Kidney tubule cell (primary cell): ENCODE results near the gene ZNF335.
"Not testable (repeated sequence)": the region's sequence is repeated elsewhere in the genome, so short reads cannot be mapped to it uniquely, and the experiment has no call there.

Source experiments
- DNase-seq: peaks from one replicate; pipeline ENCODE4 v3.0.0-alpha.2; 2018; ENCODE audit warnings: low spot score

ZNF335 gene

DNA sequence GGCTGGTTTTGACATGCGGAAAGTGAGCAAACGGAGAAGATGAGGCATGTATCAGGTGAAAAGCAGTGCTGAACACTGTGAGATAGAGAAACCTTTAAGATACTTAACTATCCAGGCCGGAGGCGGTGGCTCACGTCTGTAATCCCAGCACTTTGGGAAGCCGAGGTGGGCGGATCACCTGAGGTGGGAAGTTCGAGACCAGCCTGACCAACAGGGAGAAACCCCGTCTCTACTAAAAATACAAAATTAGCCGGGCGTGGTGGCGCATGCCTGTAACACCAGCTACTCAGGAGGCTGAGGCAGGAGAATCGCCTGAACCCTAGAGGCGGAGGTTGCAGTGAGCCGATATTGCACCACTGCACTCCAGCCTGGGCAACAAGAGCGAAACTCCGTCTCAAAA is 40.3 kb downstream of the ZNF335 start:
- not testable (repeated sequence) for DNase-seq

DNA sequence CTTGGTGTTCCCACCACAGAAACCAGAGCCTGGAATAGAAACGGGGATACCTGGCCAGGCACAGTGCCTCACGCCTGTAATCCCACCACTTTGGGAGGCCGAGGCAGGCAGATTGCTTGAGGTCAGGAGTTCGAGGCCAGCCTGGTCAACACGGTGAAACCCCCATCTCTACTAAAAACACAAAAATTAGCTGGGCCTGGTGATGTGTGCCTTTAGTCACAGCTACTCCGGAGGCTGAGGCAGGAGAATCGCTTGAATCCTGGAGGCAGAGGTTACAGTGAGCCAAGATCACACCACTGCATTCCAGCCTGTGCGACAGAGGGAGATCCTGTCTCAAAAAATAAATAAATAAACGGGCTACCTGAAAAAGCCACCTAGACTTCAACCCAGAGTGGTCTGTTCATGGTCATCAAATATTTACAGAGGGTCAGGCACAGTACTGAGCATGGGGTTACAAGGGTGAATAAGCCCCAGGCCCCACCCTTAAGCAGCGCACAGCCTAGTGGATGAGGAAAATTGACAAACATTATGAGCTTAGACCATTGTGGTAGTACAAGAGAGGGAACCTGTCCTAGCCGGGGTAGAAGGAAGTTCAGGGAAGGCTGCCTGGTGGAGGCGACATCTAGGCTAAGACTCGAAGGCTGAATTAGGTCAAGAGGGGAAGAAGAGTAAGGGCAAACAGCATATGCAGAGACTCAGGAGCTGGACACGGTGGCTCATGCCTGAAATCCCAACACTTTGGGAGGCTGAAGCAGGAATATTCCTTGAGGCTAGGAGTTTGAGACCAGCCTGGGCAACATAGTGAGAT is 44.7 kb downstream of the ZNF335 start:
- no peak for DNase-seq

DNA sequence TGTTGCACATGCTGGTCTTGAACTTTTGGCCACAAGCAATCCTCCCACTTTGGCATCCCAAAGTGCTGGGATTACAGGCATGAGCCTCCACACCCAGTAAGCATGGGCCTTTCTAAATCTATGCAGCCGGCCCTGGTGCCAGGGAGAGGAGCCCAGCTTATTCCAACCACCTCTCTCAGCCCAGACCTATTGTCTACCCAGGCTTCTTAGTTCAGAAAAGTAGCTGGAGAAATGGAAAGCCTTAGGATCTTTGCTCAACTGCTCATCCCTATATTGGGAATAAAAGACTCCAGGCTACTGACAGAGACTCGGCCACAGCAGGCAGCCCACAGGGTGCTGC is 45.3 kb downstream of the ZNF335 start:
- no peak for DNase-seq

DNA sequence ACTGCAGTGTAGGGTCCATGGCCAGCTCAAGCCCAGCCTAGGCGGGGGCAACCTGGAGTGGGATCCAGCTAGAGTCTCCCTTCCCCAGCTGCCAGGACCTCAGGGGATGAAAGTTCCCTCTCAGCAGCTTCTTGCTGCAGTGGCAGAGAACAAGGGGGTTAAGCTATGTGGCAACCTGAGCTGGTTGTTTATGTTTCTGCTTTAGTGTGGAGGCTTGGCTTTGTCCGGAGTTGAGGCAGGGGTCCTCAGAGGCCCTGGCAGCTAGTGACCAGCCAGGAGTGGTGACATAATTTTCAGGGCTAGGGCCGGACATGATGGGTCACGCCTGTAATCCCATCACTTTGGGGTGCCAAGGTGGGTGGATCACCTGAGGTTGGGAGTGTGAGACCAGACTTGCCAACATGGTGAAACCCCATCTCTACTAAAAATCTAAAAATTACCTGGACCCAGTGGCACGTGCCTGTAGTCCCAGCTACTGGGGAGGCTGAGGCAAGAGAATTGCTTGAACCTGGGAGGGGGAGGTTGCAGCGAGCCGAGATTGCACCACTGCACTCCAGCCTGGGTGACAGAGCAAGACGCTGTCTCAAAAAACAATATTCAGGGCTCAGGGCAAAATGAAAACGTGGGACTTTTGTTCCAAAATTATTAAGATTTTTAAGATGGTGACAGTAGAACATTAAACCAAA is 46.0 kb downstream of the ZNF335 start:
- no peak for DNase-seq

DNA sequence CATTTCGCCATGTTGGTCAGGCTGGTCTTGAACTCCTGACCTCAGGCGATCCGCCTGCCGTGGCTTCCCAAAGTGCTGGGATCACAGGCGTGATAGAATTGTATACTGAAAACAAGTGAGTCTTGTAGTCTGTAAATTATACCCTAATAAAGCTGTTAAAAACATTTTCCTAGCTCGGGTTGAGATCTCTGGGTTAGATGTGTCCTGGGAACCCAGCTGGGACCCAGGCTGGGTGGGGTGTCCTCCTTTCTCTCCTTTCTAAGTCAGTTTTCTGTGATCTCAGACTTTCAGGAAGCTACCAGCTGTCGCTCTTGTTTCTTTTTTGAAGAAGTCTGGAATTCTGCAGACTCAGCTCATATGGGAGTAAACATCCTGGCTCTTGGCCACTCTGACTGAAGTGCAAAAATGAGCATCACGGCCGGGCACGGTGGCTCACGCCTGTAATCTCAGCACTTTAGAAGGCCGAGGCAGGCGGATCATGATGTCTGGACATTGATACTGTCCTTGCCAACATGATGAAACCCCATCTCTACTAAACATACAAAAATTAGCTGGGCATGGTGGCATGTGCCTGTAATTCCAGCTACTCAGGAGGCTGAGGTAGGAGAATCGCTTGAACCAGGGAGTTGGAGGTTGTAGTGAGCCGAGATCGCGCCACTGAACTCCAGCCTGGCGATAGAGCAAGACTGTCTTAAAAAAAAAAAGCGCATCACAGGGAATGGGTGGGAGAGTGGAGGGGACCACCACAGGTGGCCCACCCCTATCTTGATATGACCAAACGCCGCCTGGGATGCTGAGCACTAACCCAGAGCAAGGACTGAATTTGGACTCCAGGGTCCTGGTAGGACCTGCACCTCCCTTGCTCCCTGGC is 47.4 kb downstream of the ZNF335 start:
- DNase-seq: peak; percentile 39

DNA sequence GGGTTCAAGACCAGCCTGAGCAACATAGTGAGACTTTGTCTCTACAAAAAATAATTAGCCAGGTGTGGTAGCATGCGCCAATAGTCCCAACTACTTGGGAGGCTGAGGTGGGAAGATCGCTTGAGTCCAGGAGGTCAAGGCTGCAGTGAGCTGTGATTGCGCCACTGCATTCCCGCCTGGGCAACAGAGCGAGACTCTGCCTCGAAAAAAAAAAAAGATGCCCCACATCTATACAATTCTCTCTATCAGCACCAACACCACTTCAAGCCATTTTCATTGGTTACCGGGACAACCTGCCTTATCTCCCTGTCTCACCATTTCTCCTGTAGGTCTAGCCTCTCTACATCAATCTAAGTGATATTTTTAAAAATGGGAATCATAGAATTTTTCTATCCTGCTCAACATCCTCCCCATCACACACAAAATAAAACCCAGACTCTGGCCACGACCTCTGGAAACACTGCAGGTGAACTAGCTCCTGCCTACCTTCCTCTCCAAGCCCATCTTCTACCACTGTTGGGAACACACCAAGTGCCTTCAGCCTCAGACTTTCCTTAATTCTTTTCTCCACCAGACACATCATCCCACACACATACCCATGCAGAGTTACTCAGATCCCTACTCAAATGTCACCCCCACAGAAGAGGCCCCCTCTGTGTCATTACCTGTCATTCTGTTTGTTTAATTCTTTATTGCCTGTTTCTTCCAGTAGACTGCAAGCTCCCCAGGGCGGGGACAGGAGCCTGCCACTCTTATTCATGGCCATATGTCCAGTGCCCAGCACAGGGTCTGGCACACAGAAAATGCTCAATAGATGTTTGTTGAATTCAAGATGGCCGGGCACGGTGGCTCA is 50.4 kb downstream of the ZNF335 start:
- no peak for DNase-seq

DNA sequence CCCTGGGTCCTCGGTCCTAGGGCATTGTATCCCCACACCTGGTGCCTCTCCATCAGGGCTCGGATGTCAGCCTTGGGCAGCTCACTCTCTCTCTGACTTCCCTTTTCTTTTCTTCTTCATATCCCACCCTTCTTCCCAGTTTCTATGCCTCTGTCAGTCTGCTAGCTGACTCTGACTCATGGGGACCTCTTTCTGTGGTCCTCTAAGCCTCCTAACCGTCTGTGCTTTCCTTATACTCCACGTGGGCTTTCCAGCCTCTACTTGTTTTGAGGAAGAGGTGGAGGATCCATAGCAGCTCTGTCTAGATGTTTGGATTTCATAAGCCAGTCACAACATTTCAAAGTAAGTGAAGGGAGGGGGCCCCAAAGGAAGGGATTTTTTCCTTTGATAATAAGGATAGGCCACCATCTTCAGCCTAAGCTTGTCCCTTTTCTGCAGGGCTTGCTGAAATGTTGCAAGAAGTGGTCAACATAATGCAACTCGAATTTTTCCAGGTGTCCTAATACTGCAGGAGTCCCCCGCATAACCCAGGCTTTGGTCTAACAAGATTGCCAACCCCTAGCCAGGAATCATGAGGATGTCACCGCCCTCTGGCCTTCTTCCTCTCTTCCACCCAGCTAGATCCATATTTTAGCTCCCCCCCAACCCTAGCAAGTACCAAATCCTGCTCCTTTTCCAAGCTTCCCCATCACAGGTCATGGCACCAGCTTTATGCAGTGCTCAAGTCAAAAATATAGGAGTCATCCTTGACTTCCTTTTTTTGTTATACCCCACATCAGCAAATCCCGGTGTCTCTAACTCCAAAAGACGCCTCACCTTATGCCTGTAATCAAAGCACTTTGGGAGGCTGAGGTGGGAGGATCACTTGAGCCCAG is 51.3 kb downstream of the ZNF335 start:
- DNase-seq: no peak

DNA sequence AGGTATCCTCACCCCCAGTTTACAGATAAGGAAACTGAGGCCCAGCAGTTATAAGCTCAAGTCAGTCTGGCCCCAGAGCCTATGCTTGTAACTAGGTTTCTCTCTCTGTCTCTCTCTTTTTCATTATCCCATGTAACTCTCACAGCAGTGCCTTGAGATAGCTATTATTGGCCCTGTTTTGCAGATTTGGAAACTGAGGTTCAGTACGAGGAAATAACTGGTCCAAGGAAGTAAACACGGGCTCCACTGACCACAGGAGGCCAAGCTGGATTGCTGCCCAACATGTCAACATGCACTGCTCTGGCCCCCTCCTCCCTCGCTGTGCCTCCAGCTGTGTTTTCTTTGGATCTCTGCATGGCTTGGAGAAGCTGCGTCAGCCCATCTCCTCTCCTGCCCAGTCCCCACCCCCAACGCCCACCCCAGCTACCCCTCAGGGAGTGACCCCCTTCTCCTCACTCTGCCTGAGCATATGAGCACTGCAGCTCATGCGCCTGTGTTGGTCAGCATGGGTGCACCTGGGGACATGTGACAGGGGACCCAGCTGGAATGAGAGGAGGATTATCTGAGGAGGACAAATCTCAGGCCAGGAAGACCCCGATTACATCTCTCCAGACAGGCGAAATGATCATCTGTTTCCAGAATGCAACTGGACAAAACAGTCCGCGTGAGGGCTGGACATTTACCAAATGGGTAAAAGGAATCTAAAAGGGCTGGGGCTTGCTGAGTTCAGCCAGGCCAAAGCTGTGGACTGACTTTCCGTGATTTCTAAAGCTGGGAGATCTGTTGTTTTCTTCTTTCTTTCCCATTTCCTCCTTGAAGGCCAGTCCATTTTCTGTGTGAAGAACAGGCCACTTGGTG is 52.2 kb downstream of the ZNF335 start:
- no peak for DNase-seq

DNA sequence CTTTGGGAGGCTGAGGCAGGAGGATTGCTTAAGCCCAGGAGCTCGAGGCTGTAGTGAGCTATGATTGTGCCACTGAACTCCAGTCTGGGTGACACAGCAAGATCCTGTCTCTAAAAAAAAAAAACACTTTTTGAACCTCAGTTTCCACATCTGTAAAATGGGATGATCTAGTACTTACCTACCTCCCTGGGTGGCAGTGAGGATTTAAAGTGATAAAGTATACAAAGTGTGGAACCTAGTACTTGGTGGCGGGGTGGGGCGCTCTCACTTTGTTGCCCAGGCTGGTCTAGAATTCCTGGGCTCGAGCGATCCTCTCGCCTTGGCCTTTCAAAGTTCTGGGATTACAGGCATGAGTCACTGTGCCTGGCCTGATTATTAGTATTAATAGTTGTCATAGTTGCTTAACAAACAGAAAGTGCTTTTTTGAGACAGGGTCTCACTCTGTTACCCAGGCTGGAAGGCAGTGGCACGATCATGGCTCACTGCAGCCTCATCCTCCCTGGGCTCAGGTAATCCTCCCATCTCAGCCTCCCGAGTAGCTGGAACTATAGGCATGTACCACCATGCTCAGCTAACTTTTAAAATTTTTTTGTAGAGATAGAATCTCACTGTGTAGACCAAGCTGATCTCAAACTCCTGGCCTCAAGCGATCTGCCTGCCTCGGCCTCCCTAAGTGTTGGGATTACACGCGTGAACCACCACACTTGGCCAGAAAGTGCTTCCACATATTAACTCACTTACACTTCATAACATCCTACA is 53.0 kb downstream of the ZNF335 start:
- no peak for DNase-seq

DNA sequence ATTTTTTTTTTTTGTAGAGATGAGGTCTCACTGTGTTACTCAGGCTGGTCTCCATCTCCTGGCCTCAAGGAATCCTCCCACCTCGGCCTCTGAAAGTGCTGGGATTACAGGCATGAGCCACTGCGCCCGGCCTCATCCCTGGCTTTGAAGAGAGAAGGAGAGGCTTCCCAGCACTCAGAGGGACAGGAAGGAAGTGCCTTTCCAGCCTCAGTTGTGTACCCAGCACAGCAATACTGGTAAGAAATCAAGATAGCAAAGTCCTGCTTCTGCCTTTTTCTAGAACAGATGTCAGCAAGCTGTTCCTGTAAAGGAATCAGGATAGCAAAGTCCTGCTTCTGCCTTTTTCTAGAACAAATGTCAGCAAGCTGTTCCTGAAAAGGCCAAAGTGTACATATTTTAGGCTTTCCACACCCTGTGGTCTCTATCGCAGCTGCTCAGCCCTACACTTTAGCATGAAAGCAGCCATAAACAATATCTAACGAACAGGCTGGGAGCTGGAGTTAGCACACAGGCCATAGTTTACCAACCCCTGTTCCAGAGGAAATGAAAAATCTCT is 53.7 kb downstream of the ZNF335 start:
- DNase-seq: no peak

DNA sequence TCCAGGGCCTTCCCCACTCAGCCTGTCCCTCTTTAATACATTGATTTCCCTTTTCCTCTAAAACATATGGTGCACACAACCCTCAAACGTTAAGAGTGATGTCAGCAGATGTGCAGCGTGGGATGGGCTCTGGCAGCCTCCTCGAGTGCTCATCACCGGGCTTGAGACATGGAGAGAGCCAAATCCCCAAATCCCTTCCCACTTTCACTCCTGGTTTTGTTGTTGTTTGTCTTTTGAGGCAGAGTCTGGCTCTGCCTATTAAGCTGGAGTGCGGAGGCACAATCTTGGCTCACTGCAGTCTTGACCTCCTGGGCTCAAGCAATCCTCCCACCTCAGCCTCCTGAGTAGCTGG is 54.2 kb downstream of the ZNF335 start:
- no peak for DNase-seq

DNA sequence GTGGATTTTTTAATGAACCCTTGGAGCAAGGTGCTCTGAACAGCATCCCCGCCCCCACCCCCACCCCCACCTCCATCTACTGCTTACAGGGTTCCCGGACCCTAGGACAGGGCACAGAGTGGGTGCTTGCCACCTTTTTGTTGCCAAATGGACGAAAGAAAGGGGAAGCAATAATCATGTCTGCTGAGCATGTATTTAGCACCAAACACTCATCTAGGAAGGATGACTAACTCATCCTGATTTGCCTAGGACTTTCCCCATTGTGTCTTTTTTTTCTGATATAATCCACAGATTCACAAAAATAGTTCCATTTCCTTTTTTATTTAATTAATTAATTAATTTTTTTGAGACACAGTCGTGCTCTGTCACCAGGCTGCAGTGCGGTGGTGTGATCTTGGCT is 58.9 kb downstream of the ZNF335 start:
- DNase-seq: peak; percentile 35

DNA sequence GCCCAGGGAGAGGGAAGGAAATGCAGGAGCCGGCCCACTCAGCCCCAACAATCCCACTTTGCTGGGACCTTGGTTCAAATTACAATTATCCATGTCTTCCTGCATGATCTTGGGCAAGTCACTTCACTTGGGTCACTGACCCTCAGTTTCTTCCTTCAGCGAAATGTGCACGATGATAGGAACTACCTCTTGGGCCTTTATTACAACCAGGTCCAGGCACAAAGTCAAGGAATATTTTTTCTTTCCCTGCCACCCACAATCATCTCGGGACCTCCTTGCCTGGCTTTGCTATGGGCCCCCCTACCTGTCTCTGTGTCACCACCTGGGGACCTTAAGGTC is 59.7 kb downstream of the ZNF335 start:
- DNase-seq: no peak

DNA sequence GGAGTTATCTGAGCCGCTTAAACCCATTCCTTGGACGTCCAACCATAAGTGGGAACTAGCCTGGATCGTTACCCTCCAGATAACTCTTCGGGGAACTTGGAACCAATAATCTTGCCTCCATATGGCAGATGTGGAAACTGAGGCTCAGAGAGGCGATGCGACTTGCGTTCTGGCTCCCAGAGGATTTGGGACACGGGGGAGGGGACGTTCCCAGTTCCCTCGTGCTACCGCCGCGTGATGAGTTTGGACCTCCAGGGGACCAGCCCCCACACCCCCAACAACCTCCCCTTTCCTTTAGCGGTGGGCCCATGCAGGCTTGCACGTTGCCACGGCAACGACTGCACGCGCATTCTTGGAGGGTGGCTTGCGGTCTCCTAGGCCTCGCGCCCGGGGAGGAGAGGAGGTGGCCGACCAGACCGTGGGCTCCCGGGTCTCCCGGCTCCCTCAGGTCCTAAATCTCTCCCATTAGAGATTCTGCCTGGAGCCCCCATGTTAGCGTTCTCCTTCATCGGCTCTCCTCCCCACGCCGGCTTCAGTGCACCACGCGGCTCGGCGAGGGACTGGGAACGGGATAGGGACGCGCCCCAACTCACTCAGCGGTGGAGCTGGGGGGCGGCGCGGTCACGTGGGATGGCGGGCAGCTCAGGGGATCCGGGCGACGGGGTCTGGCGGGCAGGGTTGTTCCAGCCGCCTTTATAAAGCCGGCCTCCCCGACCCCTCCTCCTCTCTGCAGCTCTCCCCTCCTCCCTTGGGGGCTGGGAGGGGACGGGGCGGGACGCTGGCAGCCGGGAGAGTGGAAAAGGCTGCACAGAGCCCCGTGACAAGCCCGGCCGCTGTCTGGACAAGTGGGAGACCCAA is 60.3 kb downstream of the ZNF335 start, which contains the start of gene PLTP:
TSS of gene PLTP (minus strand) at position 670 of the 858 bp plus-strand sequence. CDS start 703 bp downstream, outside the sequence.
- peak; percentile 33 for DNase-seq

DNA sequence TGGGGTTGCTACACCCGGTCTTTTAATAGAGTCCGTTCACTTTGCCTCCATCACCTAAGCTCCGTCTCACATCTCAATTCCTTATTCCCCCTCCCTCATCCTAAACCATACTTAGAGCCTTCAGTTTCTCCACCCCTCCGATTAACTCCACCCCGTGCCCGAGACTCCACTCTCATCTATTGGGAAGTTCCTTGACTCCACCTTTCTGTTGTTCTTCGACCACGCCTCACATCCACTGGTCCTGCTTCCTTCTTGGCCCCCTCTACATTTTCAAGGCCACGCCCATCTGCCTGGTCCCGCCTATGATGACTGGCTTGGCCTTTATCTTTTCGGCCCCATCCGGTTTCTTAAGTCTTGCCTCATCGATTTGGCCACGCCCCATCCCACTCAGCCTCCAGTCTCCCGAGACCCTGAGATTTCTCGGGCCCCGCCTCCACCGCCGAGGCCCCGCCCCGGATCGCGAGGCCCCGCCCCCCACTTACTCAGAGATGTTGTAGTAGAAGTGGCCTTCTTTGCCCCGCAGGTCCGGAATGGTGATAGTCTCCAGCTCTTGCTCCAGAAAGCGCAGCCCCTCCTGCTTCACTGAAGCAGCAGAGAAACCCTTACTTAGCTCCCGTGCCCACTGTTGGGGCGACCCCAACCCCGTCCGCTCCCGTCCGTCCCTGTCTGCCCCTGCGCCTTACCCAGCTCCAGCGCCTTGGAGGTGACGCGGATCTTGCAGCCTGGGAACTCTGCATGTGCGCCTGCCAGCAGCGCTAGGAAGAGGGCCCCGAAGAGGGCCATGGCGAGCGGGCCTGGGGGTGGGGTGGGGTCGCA is 61.1 kb downstream of the ZNF335 start:
- peak; percentile 97 for DNase-seq

DNA sequence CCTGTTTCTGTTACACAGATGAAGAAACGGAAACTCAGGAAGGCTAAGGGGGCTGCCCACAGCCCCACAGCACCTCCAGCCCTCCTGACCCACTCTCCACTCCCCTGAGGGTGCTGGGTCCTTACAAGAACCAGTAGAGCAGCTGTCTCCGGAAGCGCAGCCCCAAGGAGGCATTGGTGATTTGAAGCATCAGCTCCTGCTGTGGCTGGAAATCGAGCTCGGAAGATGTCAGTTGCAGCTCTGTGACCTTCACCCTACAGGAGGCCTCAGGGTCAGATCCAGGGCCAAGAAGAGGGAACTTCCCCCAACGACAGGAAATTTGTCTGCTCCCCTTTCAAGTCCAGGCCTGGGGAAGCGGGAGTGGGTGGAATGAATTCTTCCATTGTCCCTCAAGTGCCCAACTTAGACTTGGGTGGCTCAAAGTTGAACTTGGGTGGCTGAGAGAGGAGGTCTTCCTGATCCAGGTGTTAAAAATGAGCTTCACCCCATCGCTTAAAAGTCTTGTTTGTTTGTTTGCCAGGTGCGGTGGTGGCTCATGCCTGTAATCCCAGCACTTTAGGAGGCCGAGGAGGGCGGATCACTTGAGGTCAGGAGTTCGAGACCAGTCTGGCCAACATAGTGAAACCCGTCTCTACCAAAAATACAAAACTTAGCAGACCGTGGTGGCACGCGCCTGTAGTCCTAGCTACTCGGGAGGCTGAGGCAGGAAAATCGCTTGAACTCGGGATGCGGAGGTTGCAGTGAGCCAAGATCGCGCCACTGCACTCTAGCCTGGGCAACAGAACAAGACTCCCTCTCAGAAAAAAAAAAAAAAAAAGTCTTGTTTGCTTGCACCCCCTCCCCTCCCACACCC is 62.0 kb downstream of the ZNF335 start:
- DNase-seq: no peak
